K562 (cell line): ENCODE results near the gene TRAPPC5. TPM values are rescaled to one million over a fixed set of nuclear protein-coding genes. Genes with fewer than 3 reads are reported as not detected.

Source experiments
- JUNB ChIP-seq: fragments of 450-650 bp; formaldehyde crosslinking; conservative IDR thresholded peaks from 2 replicates; pipeline ENCODE4 v1.4.0; 2020; ENCODE audit warnings: mild to moderate bottlenecking
- KDM4B ChIP-seq, 2 experiments: fragments of 450-650 bp in 1 of 2; sonication (generic) in 1 of 2; IDR thresholded peaks; 2 replicates each; pipeline ENCODE4 v1.6.1; 2016 to 2017; ENCODE audit warnings: borderline replicate concordance in 2 of 2, antibody characterized with exemption in 1 of 2, low read depth in 1 of 2, mild to moderate bottlenecking in 1 of 2
- NCOA6 ChIP-seq: fragments of 450-650 bp; IDR thresholded peaks from 2 replicates; pipeline ENCODE4 v1.6.1; 2017; ENCODE audit warnings: mild to moderate bottlenecking
- PHF20 ChIP-seq: fragments of 450-650 bp; IDR thresholded peaks from 2 replicates; pipeline ENCODE4 v1.6.1; 2018; ENCODE audit not compliant: partially characterized antibody
- PRPF4 ChIP-seq: fragments of 200-400 bp; formaldehyde crosslinking; IDR thresholded peaks from one replicate; pipeline ENCODE4 v1.6.1; 2017; ENCODE audit warnings: low read length, low read depth, mild to moderate bottlenecking; ENCODE audit not compliant: insufficient read depth, poor library complexity, severe bottlenecking
- TAF7 ChIP-seq: fragments of 450-650 bp; IDR thresholded peaks from 2 replicates; pipeline ENCODE4 v1.6.1; 2016; ENCODE audit warnings: missing genetic modification characterization, missing compliant biosample characterization
- ZBTB8A ChIP-seq: fragments of 450-650 bp; IDR thresholded peaks from 2 replicates; pipeline ENCODE4 v1.6.1; 2018; ENCODE audit warnings: mild to moderate bottlenecking, moderate library complexity; ENCODE audit not compliant: partially characterized antibody
- ZNF197 ChIP-seq: fragments of 200-800 bp; sonication (Bioruptor generic); IDR thresholded peaks from 2 replicates; pipeline ENCODE4 v1.6.1; 2016; ENCODE audit warnings: low read depth, missing genetic modification characterization, missing compliant biosample characterization
- ZNF318 ChIP-seq, 2 experiments: fragments of 450-650 bp; IDR thresholded peaks; 2 replicates each; pipeline ENCODE4 v1.6.1; 2016; ENCODE audit warnings: mild to moderate bottlenecking in 2 of 2, borderline replicate concordance in 1 of 2, low read depth in 1 of 2, moderate library complexity in 1 of 2
- ZNF551 ChIP-seq: fragments of 250-450 bp; sonication (Bioruptor Pico); IDR thresholded peaks from 2 replicates; pipeline ENCODE4 v1.5.0; 2021; ENCODE audit warnings: mild to moderate bottlenecking, moderate library complexity
- ZNF695 ChIP-seq: fragments of 450-650 bp; formaldehyde crosslinking; IDR thresholded peaks from 2 replicates; pipeline ENCODE4 v1.4.0; 2020; ENCODE audit warnings: mild to moderate bottlenecking, moderate library complexity
- polyA plus RNA-seq, 8 experiments: library from polyadenylated mRNA; depleted of rRNA in 4 of 8; stranded (reverse) in 5 of 8; unstranded in 3 of 8; fragments of >200 nt; fragmentation: Nextera tagmentation in 2 of 8; fragmentation: Illumina TruSeq in 1 of 8; extraction: Ambion mirVana in 2 of 8; extraction: Trizol in 1 of 8; gene quantifications; 2 replicates each; pipeline versions ENCODE4 v1.2.1 to v1.2.3, GENCODE V29; 2011 to 2014; ENCODE audit warnings: inconsistent platforms in 1 of 8, missing spikeins in 1 of 8
- total RNA-seq, 7 experiments: library from RNA; depleted of rRNA in 6 of 7; stranded (reverse); fragments of >200 nt in 6 of 7; fragmentation: Illumina TruSeq in 2 of 7; extraction: Trizol in 2 of 7; gene quantifications; 2 replicates each; pipeline versions ENCODE4 v1.2.1 to v1.2.3, GENCODE V29; 2011 to 2021; ENCODE audit warnings: low replicate concordance in 1 of 7
- TF ChIP-seq, protein P1 (sequence below): fragments of 250-450 bp; sonication (Bioruptor Pico); IDR thresholded peaks from 2 replicates; pipeline ENCODE4 v1.8.0; 2021; ENCODE audit warnings: moderate library complexity, mild to moderate bottlenecking, inconsistent platforms
- TF ChIP-seq, protein P2 (sequence below): fragments of 250-450 bp; sonication (Bioruptor Pico); IDR thresholded peaks from 2 replicates; pipeline ENCODE4 v1.5.1; 2021; ENCODE audit warnings: mild to moderate bottlenecking

The TRAPPC5 gene
- total and polyA plus RNA-seq, 9 of the 15 experiments (the other 6 are each of a cell fraction or from before 2014, with no cell fraction given): 2.0 to 76.9 (median 29.3) TPM

GRCh38 chr19:7636691-7637373, 43.8 kb upstream of the TRAPPC5 start, which contains the start of gene STXBP2 (continued):
- TF ChIP-seq, protein P1, sequence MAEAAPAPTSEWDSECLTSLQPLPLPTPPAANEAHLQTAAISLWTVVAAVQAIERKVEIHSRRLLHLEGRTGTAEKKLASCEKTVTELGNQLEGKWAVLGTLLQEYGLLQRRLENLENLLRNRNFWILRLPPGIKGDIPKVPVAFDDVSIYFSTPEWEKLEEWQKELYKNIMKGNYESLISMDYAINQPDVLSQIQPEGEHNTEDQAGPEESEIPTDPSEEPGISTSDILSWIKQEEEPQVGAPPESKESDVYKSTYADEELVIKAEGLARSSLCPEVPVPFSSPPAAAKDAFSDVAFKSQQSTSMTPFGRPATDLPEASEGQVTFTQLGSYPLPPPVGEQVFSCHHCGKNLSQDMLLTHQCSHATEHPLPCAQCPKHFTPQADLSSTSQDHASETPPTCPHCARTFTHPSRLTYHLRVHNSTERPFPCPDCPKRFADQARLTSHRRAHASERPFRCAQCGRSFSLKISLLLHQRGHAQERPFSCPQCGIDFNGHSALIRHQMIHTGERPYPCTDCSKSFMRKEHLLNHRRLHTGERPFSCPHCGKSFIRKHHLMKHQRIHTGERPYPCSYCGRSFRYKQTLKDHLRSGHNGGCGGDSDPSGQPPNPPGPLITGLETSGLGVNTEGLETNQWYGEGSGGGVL (CRISPR knock-in tag): no peak
- TF ChIP-seq TAF7 (tag) (peak; percentile 67), ZBTB8A (no peak), PRPF4 (no peak), ZNF695 (CRISPR knock-in tag) (no peak), ZNF197 (CRISPR knock-in tag) (no peak), NCOA6 (peak; percentile 81), PHF20 (peak; percentile 57), ZNF551 (CRISPR knock-in tag) (no peak), ZNF318 (IDR thresholded peaks at IDR 0.05; ENCODE audit: borderline replicate concordance in 1 of 2, low read depth in 1 of 2) (no peak), KDM4B (IDR thresholded peaks at IDR 0.05; ENCODE audit: borderline replicate concordance in 2 of 2, low read depth in 1 of 2) (no peak), JUNB (CRISPR knock-in tag) (no peak)
- TF ChIP-seq, protein P2, sequence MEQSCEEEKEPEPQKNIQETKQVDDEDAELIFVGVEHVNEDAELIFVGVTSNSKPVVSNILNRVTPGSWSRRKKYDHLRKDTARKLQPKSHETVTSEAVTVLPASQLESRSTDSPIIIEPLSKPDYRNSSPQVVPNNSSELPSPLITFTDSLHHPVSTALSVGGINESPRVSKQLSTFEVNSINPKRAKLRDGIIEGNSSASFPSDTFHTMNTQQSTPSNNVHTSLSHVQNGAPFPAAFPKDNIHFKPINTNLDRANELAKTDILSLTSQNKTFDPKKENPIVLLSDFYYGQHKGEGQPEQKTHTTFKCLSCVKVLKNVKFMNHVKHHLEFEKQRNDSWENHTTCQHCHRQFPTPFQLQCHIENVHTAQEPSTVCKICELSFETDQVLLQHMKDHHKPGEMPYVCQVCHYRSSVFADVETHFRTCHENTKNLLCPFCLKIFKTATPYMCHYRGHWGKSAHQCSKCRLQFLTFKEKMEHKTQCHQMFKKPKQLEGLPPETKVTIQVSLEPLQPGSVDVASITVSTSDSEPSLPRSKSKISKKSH (CRISPR knock-in tag): no peak
